ENCODE data around the gene DNAAF1. TPM values are rescaled to one million over a fixed set of nuclear protein-coding genes. Genes with fewer than 3 reads are reported as not detected.

DNAAF1 gene
- total RNA-seq (2014; rRNA removed; shearing (Covaris generic)) (0.42 TPM in 1 of 2 replicates, not detected in the other), polyA plus RNA-seq (2016; fragmentation: Nextera tagmentation; extraction: Ambion mirVana) (0.28 and 0.42 TPM in 2 replicates)
- long read RNA-seq, result 0 reads

GRCh38 chr16:84144859-84145639 lies at the start of gene DNAAF1, which contains the start of gene HSDL1:
TSS of gene DNAAF1 (plus strand) at chr16:84145308. CDS start at chr16:84145441, 133 bp downstream.
TSS of gene HSDL1 (minus strand) at chr16:84145177. CDS start at chr16:84131321, 13,856 bp downstream.
- Histone ChIP-seq H4K20me1 (replicated peaks; ENCODE audit: insufficient read depth) (peaks cover 20% of the 10 kb centered on the region; the same call in 1 of the 2 replicates), H3K4me3 (peak within 1 kb of the TSS; percentile 100), H3K4me2 (peak within 1 kb of the TSS; percentile 97), H3K79me2 (replicated peaks; ENCODE audit: insufficient read depth) (peaks cover 41% of the 10 kb centered on the region), H2AFZ (peak within 1 kb of the TSS; percentile 93), H3K36me3 (ENCODE audit: insufficient read depth) (no peaks in the 10 kb centered on the region), H3K27ac (ENCODE audit: low read depth) (peak within 1 kb of the TSS; percentile 69; the same call in 1 of the 2 replicates), H3K27me3 (ENCODE audit: insufficient read depth) (peaks cover 12% of the 10 kb centered on the region; the same call in 1 of the 2 replicates), H3K4me1 (ENCODE audit: insufficient read depth) (peaks cover 10% of the 10 kb centered on the region; the same call in 1 of the 2 replicates), H3F3A (replicated peaks; ENCODE audit: low read depth) (peaks cover 6% of the 10 kb centered on the region; the same call in 1 of the 2 replicates), H3K9me2 (ENCODE audit: insufficient read depth) (no peaks in the 10 kb centered on the region)
- Mint-ChIP-seq H3K27me3 (ENCODE audit: insufficient read depth, low read depth, poor library complexity) (peaks cover 20% of the 10 kb centered on the region), H3K36me3 (ENCODE audit: low read depth) (peaks cover 6% of the 10 kb centered on the region), H3K9me3 (no peaks in the 10 kb centered on the region), H3K27ac (peak within 1 kb of the TSS; percentile 88), H3K4me3 (peak within 1 kb of the TSS; percentile 97), H3K4me1 (peaks cover 10% of the 10 kb centered on the region)
- TF ChIP-seq NANOG (IDR thresholded peaks at IDR 0.05; ENCODE audit: borderline replicate concordance) (no peak), EZH2phosphoT487 (IDR thresholded peaks at IDR 0.05; ENCODE audit: unreplicated experiment) (no peak), REST (IDR thresholded peaks at IDR 0.05; ENCODE audit: unreplicated experiment) (no peak), ZNF462 (CRISPR knock-in tag; IDR thresholded peaks at IDR 0.05) (no peak), STAT1 (IDR thresholded peaks at IDR 0.05; ENCODE audit: unreplicated experiment) (no peak), ZNF114 (CRISPR knock-in tag; IDR thresholded peaks at IDR 0.05) (no peak), CTCF (conservative IDR thresholded peaks at IDR 0.05; ENCODE audit: low read depth in 2 of 2) (peak in 1 of 2 experiments; percentile 33; a peak in 1 of 4 replicates), POLR2AphosphoS5 (IDR thresholded peaks at IDR 0.05; ENCODE audit: low read depth) (peak; percentile 64), CREB1 (CRISPR knock-in tag; IDR thresholded peaks at IDR 0.05; ENCODE audit: low read depth) (peak; percentile 49; the same call in 1 of the 2 replicates), EZH2 (IDR thresholded peaks at IDR 0.05; ENCODE audit: low read depth, unreplicated experiment) (no peak), ZNF331 (CRISPR knock-in tag; IDR thresholded peaks at IDR 0.05; ENCODE audit: low read depth) (no peak)
- ATAC-seq (peak; percentile 75), DNase-seq (ENCODE audit: low spot score) (peak; percentile 91)
